MM.1S (cell line): ENCODE results near the gene BTBD3.

Experiments used
- EZH2 ChIP-seq: fragments of 300-600 bp; sonication (generic); optimal IDR thresholded peaks from 2 replicates; pipeline ENCODE3; 2017; ENCODE audit warnings: low read depth, mild to moderate bottlenecking, antibody characterized with exemption, low read length, mixed read lengths
- TF ChIP-seq, protein P1 (sequence below): fragments of 300-600 bp; sonication (generic); IDR thresholded peaks from 2 replicates; pipeline ENCODE4 v1.5.1; 2016; ENCODE audit warnings: antibody characterized with exemption, low read length, mixed read lengths

GRCh38 chr20:11972478-11972877, 54.8 kb downstream of the BTBD3 start:
- TF ChIP-seq, protein P1, sequence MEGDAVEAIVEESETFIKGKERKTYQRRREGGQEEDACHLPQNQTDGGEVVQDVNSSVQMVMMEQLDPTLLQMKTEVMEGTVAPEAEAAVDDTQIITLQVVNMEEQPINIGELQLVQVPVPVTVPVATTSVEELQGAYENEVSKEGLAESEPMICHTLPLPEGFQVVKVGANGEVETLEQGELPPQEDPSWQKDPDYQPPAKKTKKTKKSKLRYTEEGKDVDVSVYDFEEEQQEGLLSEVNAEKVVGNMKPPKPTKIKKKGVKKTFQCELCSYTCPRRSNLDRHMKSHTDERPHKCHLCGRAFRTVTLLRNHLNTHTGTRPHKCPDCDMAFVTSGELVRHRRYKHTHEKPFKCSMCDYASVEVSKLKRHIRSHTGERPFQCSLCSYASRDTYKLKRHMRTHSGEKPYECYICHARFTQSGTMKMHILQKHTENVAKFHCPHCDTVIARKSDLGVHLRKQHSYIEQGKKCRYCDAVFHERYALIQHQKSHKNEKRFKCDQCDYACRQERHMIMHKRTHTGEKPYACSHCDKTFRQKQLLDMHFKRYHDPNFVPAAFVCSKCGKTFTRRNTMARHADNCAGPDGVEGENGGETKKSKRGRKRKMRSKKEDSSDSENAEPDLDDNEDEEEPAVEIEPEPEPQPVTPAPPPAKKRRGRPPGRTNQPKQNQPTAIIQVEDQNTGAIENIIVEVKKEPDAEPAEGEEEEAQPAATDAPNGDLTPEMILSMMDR, result no peak
- no peak for TF ChIP-seq EZH2
